Fibroblast of lung (primary cell): ENCODE measurements around the gene GOLGA6D. TPM values are rescaled to one million over a fixed set of nuclear protein-coding genes. Genes with fewer than 3 reads are reported as not detected.

Experiments used
- DNase-seq, 2 donors: peaks; one replicate each; pipeline versions ENCODE4 v3.0.0 to v3.0.0-alpha.2; 2010; ENCODE audit warnings: low read depth in 2 of 2
- H2AFZ ChIP-seq: 2 replicates; pipeline ENCODE4 v1.5.1; 2012; ENCODE audit warnings: low read length, control low read depth, inconsistent platforms
- H3K27ac ChIP-seq: 2 replicates; pipeline ENCODE4 v1.5.1; 2011; ENCODE audit warnings: low read length, control low read depth; ENCODE audit not compliant: insufficient read depth
- H3K27me3 ChIP-seq: 2 replicates; pipeline ENCODE4 v1.5.1; 2011; ENCODE audit warnings: mild to moderate bottlenecking, low read length; ENCODE audit not compliant: control insufficient read depth, insufficient read depth
- H3K36me3 ChIP-seq: 2 replicates; pipeline ENCODE4 v1.5.1; 2011; ENCODE audit warnings: low read length; ENCODE audit not compliant: control insufficient read depth, insufficient read depth
- H3K4me1 ChIP-seq: 2 replicates; pipeline ENCODE4 v1.5.1; 2011; ENCODE audit warnings: low read length; ENCODE audit not compliant: control insufficient read depth, insufficient read depth; ENCODE audit errors: extremely low read depth
- H3K4me2 ChIP-seq: 2 replicates; pipeline ENCODE4 v1.5.1; 2011; ENCODE audit warnings: low read length, control low read depth; ENCODE audit not compliant: insufficient read depth; ENCODE audit errors: extremely low read depth
- H3K4me3 ChIP-seq, 4 experiments: fragments of 200-600 bp in 1 of 4; sonication (generic) in 1 of 4; replicated peaks in 1 of 4; 2 replicates each; pipeline ENCODE4 v1.5.1; 2011 to 2016; ENCODE audit warnings: low read length in 4 of 4, low read depth in 3 of 4, mild to moderate bottlenecking in 3 of 4, control low read depth in 2 of 4, inconsistent platforms in 1 of 4, mixed read lengths in 1 of 4; ENCODE audit not compliant: insufficient read depth in 1 of 4; ENCODE audit errors: control extremely low read depth in 1 of 4
- H3K79me2 ChIP-seq: 2 replicates; pipeline ENCODE4 v1.5.1; 2012; ENCODE audit warnings: mild to moderate bottlenecking, low read length, inconsistent platforms; ENCODE audit not compliant: control insufficient read depth, insufficient read depth
- H3K9ac ChIP-seq: 2 replicates; pipeline ENCODE4 v1.5.1; 2011; ENCODE audit warnings: mild to moderate bottlenecking, low read length, control low read depth; ENCODE audit not compliant: insufficient read depth
- H3K9me3 ChIP-seq: 2 replicates; pipeline ENCODE4 v1.5.1; 2012; ENCODE audit warnings: low read depth, low read length; ENCODE audit not compliant: control insufficient read depth, insufficient read depth
- H4K20me1 ChIP-seq: 2 replicates; pipeline ENCODE4 v1.5.1; 2011; ENCODE audit warnings: low read length; ENCODE audit not compliant: control insufficient read depth, insufficient read depth; ENCODE audit errors: extremely low read depth
- EZH2 ChIP-seq: IDR thresholded peaks from 2 replicates; pipeline ENCODE4 v1.5.1; 2012; ENCODE audit warnings: low read length, control low read depth, mild to moderate bottlenecking; ENCODE audit errors: missing control alignments
- polyA plus RNA-seq, 2 donors: library from polyadenylated mRNA; depleted of rRNA in 1 of 2; stranded (reverse) in 1 of 2; unstranded in 1 of 2; fragments of >200 nt; gene quantifications; 2 replicates each; pipeline ENCODE4 v1.2.1, GENCODE V29; 2011 to 2012; ENCODE audit warnings: missing spikeins in 1 of 2
- total RNA-seq: library from RNA; depleted of rRNA; stranded (reverse); fragments of >200 nt; gene quantifications from 2 replicates; pipeline ENCODE4 v1.2.1, GENCODE V29; 2014
- TF ChIP-seq, protein P1 (sequence below), 2 donors: IDR thresholded peaks in 1 of 2; conservative IDR thresholded peaks in 1 of 2; 1 replicate in 1 of 2; 2 replicates in 1 of 2; pipeline ENCODE4 v1.5.1; 2011 to 2012; ENCODE audit warnings: low read length in 2 of 2, control low read depth in 1 of 2, inconsistent platforms in 1 of 2, low read depth in 1 of 2, mild to moderate bottlenecking in 1 of 2

Gene GOLGA6D
- total and polyA plus RNA-seq, 2 donors (not counting 1 experiment from before 2014, with no cell fraction given): under 0.01 TPM; not detected in 1

- DNase-seq: no peak
- no peaks in the 10 kb centered on the region for H3K79me2 ChIP-seq
- no peak overlapping the region for H3K27ac ChIP-seq
- peaks cover 7% of the 10 kb centered on the region for H3K27me3 ChIP-seq
- no peak overlapping the region for H3K4me2 ChIP-seq
- H3K4me1 ChIP-seq: no peaks in the 10 kb centered on the region
- no peak for TF ChIP-seq EZH2
- TF ChIP-seq, protein P1, sequence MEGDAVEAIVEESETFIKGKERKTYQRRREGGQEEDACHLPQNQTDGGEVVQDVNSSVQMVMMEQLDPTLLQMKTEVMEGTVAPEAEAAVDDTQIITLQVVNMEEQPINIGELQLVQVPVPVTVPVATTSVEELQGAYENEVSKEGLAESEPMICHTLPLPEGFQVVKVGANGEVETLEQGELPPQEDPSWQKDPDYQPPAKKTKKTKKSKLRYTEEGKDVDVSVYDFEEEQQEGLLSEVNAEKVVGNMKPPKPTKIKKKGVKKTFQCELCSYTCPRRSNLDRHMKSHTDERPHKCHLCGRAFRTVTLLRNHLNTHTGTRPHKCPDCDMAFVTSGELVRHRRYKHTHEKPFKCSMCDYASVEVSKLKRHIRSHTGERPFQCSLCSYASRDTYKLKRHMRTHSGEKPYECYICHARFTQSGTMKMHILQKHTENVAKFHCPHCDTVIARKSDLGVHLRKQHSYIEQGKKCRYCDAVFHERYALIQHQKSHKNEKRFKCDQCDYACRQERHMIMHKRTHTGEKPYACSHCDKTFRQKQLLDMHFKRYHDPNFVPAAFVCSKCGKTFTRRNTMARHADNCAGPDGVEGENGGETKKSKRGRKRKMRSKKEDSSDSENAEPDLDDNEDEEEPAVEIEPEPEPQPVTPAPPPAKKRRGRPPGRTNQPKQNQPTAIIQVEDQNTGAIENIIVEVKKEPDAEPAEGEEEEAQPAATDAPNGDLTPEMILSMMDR (conservative IDR thresholded peaks at IDR 0.05 in 1 of 2, IDR thresholded peaks at IDR 0.05 in 1 of 2; ENCODE audit: low read depth in 1 of 2, low read length in 2 of 2): no peak
- no peaks in the 10 kb centered on the region for H4K20me1 ChIP-seq
- no peak overlapping the region for H2AFZ ChIP-seq
- H3K9me3 ChIP-seq: no peaks in the 10 kb centered on the region
- H3K9ac ChIP-seq: no peak overlapping the region
- no peak overlapping the region for H3K4me3 ChIP-seq
- no peaks in the 10 kb centered on the region for H3K36me3 ChIP-seq
These were observed 39.1 kb downstream of the GOLGA6D start for GRCh38 chr15:75321711-75322110.

- Histone ChIP-seq H3K9ac (no peak overlapping the region), H3K4me2 (no peak overlapping the region), H3K4me1 (no peaks in the 10 kb centered on the region), H3K27me3 (peaks cover 7% of the 10 kb centered on the region), H3K36me3 (no peaks in the 10 kb centered on the region), H3K27ac (no peak overlapping the region), H4K20me1 (no peaks in the 10 kb centered on the region), H3K4me3 (no peak overlapping the region), H2AFZ (no peak overlapping the region), H3K9me3 (no peaks in the 10 kb centered on the region), H3K79me2 (no peaks in the 10 kb centered on the region)
- no peak for TF ChIP-seq EZH2
- TF ChIP-seq, protein P1 (conservative IDR thresholded peaks at IDR 0.05 in 1 of 2, IDR thresholded peaks at IDR 0.05 in 1 of 2; ENCODE audit: low read depth in 1 of 2, low read length in 2 of 2): no peak
- no peak for DNase-seq
These were observed 43.3 kb downstream of the GOLGA6D start for GRCh38 chr15:75325922-75326321.

DNA sequence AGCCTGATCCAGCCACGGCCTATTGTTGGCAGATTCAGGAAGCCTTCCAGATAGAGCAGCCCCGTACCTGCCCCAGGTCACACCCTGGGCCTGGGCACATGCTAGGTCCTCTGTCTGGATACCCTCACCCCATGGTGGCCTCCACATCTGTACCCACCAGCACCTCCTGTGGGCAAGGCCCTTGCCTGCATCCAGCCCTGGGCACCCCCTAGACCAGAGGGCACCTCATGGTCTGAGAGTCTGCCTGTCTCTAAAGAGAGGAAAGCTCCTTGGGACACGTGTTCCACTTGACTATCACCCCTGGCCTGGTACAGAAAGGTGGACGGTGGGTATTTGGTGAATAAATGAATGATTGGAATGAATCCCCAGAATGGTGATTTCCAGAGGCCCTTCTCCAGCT lies 44.4 kb downstream of the GOLGA6D start:
- H3K4me1 ChIP-seq: no peaks in the 10 kb centered on the region
- no peaks in the 10 kb centered on the region for H3K79me2 ChIP-seq
- H3K27me3 ChIP-seq: peaks cover 4% of the 10 kb centered on the region
- H2AFZ ChIP-seq: no peak overlapping the region
- H3K27ac ChIP-seq: no peak overlapping the region
- TF ChIP-seq, protein P1 (conservative IDR thresholded peaks at IDR 0.05 in 1 of 2, IDR thresholded peaks at IDR 0.05 in 1 of 2; ENCODE audit: low read depth in 1 of 2, low read length in 2 of 2): no peak
- TF ChIP-seq EZH2: no peak
- H3K4me2 ChIP-seq: no peak overlapping the region
- no peak overlapping the region for H3K4me3 ChIP-seq
- no peak overlapping the region for H3K9ac ChIP-seq
- H4K20me1 ChIP-seq: no peaks in the 10 kb centered on the region
- H3K9me3 ChIP-seq: no peaks in the 10 kb centered on the region
- no peak for DNase-seq
- no peaks in the 10 kb centered on the region for H3K36me3 ChIP-seq
